Lower lobe of right lung (tissue), 2 donors: Measurements from ENCODE around the gene MRPL4. TPM values are rescaled to one million over a fixed set of nuclear protein-coding genes. Genes with fewer than 3 reads are reported as not detected.

Source experiments
- ATAC-seq, 2 donors: fragments of 200-7000 bp; cut with Tn5 transposase; one replicate each; pipeline ENCODE4 v1.9.1; 2020 to 2022; ENCODE audit warnings: mild to moderate bottlenecking in 2 of 2, moderate library complexity in 2 of 2
- DNase-seq: peaks from one replicate; pipeline ENCODE4 v3.0.0-alpha.2; 2020
- H3K27ac ChIP-seq: fragments of 200-600 bp; one replicate; pipeline ENCODE4 v1.8.0; 2022
- H3K27me3 ChIP-seq: fragments of 200-600 bp; one replicate; pipeline ENCODE4 v1.8.0; 2022; ENCODE audit warnings: low read depth
- H3K36me3 ChIP-seq: fragments of 200-600 bp; one replicate; pipeline ENCODE4 v1.8.0; 2022; ENCODE audit warnings: mild to moderate bottlenecking
- H3K4me1 ChIP-seq: fragments of 200-600 bp; one replicate; pipeline ENCODE4 v1.8.0; 2022
- H3K4me3 ChIP-seq: fragments of 200-600 bp; one replicate; pipeline ENCODE4 v1.8.0; 2022; ENCODE audit warnings: mild to moderate bottlenecking
- H3K9me3 ChIP-seq: fragments of 200-600 bp; one replicate; pipeline ENCODE4 v1.8.0; 2022
- CTCF ChIP-seq: fragments of 200-600 bp; IDR thresholded peaks from one replicate; pipeline ENCODE4 v1.8.0; 2022; ENCODE audit warnings: antibody characterized with exemption, mild to moderate bottlenecking
- intact Hi-C: fragments of 100-400 bp; cut with DNase I; formaldehyde crosslinking; loops from one replicate; pipeline ENCODE4 v1.11.0; 2022
- total RNA-seq: library from RNA; stranded (reverse); fragmentation: NEBNext Ultra II Directional; extraction: Animal tissue kit (Norgen Biotek cat#: 25700); gene quantifications from one replicate; pipeline ENCODE4 v1.2.1, GENCODE V29; 2021
- donor health status: DM: no; HTN: yes; CAD: no; lungs with severe emphysema.

MRPL4 gene
- total RNA-seq, 1 donor from 2014 or later, result 40.3 TPM

GRCh38 chr19:10209315-10209714 lies 42.7 kb upstream of the MRPL4 start:
- DNase-seq (no peak), ATAC-seq (no peak)
- no peak overlapping the region for H3K4me3 ChIP-seq
- peaks cover 7% of the 10 kb centered on the region for H3K4me1 ChIP-seq
- H3K27me3 ChIP-seq, result no peaks in the 10 kb centered on the region
- TF ChIP-seq CTCF, result no peak
- intact Hi-C loops, result no loop called here
- H3K9me3 ChIP-seq, result no peaks in the 10 kb centered on the region
- H3K36me3 ChIP-seq, result no peaks in the 10 kb centered on the region
- no peak overlapping the region for H3K27ac ChIP-seq

- no peak for TF ChIP-seq CTCF
- H3K36me3 ChIP-seq, result no peaks in the 10 kb centered on the region
- H3K4me3 ChIP-seq, result no peak overlapping the region
- no peak for ATAC-seq
- no peak overlapping the region for H3K27ac ChIP-seq
- H3K9me3 ChIP-seq, result no peaks in the 10 kb centered on the region
- intact Hi-C loops, result no loop called here
- no peaks in the 10 kb centered on the region for H3K27me3 ChIP-seq
- H3K4me1 ChIP-seq, result peaks cover 2% of the 10 kb centered on the region
- no peak for DNase-seq
Measured at GRCh38 chr19:10211061-10211460, 41.0 kb upstream of the MRPL4 start.

- TF ChIP-seq CTCF, result no peak
- Histone ChIP-seq H3K4me3 (no peak overlapping the region), H3K27me3 (no peaks in the 10 kb centered on the region), H3K4me1 (no peaks in the 10 kb centered on the region), H3K36me3 (no peaks in the 10 kb centered on the region), H3K27ac (no peak overlapping the region), H3K9me3 (no peaks in the 10 kb centered on the region)
- ATAC-seq, result no peak
- intact Hi-C loops, result no loop called here
- no peak for DNase-seq
Measured at GRCh38 chr19:10211691-10212090, 40.3 kb upstream of the MRPL4 start.

- no peaks in the 10 kb centered on the region for H3K9me3 ChIP-seq
- H3K4me1 ChIP-seq, result no peaks in the 10 kb centered on the region
- intact Hi-C loops, result no loop called here
- no peaks in the 10 kb centered on the region for H3K27me3 ChIP-seq
- no peaks in the 10 kb centered on the region for H3K36me3 ChIP-seq
- TF ChIP-seq CTCF, result no peak
- no peak overlapping the region for H3K27ac ChIP-seq
- H3K4me3 ChIP-seq, result no peak overlapping the region
- ATAC-seq, result no peak
- DNase-seq, result no peak
Measured at GRCh38 chr19:10214784-10215183, 37.2 kb upstream of the MRPL4 start.

GRCh38 chr19:10217085-10217484 lies 34.9 kb upstream of the MRPL4 start:
- intact Hi-C loops, result no loop called here
- no peaks in the 10 kb centered on the region for H3K4me1 ChIP-seq
- DNase-seq (no peak), ATAC-seq (no peak)
- H3K27ac ChIP-seq, result no peak overlapping the region
- H3K9me3 ChIP-seq, result no peaks in the 10 kb centered on the region
- H3K27me3 ChIP-seq, result no peaks in the 10 kb centered on the region
- H3K4me3 ChIP-seq, result no peak overlapping the region
- H3K36me3 ChIP-seq, result no peaks in the 10 kb centered on the region
- no peak for TF ChIP-seq CTCF

GRCh38 chr19:10219678-10220077 lies 32.3 kb upstream of the MRPL4 start:
- no peak overlapping the region for H3K27ac ChIP-seq
- H3K4me1 ChIP-seq, result no peaks in the 10 kb centered on the region
- ATAC-seq (peak; percentile 56 to 65), DNase-seq (no peak)
- intact Hi-C loops, result no loop called here
- peaks cover 14% of the 10 kb centered on the region for H3K36me3 ChIP-seq
- TF ChIP-seq CTCF, result peak; percentile 18
- no peaks in the 10 kb centered on the region for H3K27me3 ChIP-seq
- no peaks in the 10 kb centered on the region for H3K9me3 ChIP-seq
- H3K4me3 ChIP-seq, result no peak overlapping the region
